SU-DHL-6 (cell line): ENCODE results near the gene GMDS.

Experiments
- H2AFZ ChIP-seq: fragments of 200-600 bp; sonication (generic); 2 replicates; pipeline ENCODE4 v1.6.1; 2014; ENCODE audit warnings: low read depth, mild to moderate bottlenecking, moderate library complexity, mixed read lengths, antibody characterized with exemption, low read length; ENCODE audit not compliant: severe bottlenecking
- H3F3A ChIP-seq: fragments of 200-600 bp; shearing (Covaris generic); 2 replicates; pipeline ENCODE4 v1.6.0; 2016; ENCODE audit warnings: antibody characterized with exemption, mild to moderate bottlenecking; ENCODE audit not compliant: insufficient read depth
- H3K27ac ChIP-seq: fragments of 200-600 bp; sonication (generic); 2 replicates; pipeline ENCODE4 v1.5.1; 2016; ENCODE audit warnings: low read depth, mild to moderate bottlenecking, low read length, moderate library complexity, mixed read lengths
- H3K27me3 ChIP-seq: fragments of 200-600 bp; sonication (generic), shearing (Covaris generic); 2 replicates; pipeline ENCODE4 v1.6.0; 2014; ENCODE audit warnings: mild to moderate bottlenecking, low read length
- H3K36me3 ChIP-seq: fragments of 200-600 bp; sonication (generic); 2 replicates; pipeline ENCODE4 v1.6.1; 2014; ENCODE audit warnings: mild to moderate bottlenecking, low read length, mixed read lengths
- H3K4me2 ChIP-seq: fragments of 300-600, 200-600 bp; shearing (Covaris generic), sonication (generic); 2 replicates; pipeline ENCODE4 v1.6.0; 2014; ENCODE audit warnings: low read length, low read depth, mild to moderate bottlenecking; ENCODE audit not compliant: poor library complexity, severe bottlenecking
- H3K4me3 ChIP-seq: fragments of 200-600 bp; sonication (generic); 2 replicates; pipeline ENCODE4 v1.5.1; 2014; ENCODE audit warnings: antibody characterized with exemption, low read length, mild to moderate bottlenecking, mixed read lengths; ENCODE audit not compliant: insufficient read depth, poor library complexity, severe bottlenecking
- H3K79me2 ChIP-seq: fragments of 200-600 bp; sonication (generic); 2 replicates; pipeline ENCODE4 v1.6.1; 2014; ENCODE audit warnings: mild to moderate bottlenecking, low read length, moderate library complexity; ENCODE audit not compliant: insufficient read depth
- H3K9ac ChIP-seq: fragments of 200-600 bp; sonication (generic); 2 replicates; pipeline ENCODE4 v1.7.0; 2014; ENCODE audit warnings: mild to moderate bottlenecking, low read length
- H3K9me2 ChIP-seq: fragments of 200-600 bp; sonication (generic); replicated peaks from 2 replicates; pipeline ENCODE4 v1.6.1; 2014; ENCODE audit warnings: low read length; ENCODE audit not compliant: insufficient read depth
- H3K9me3 ChIP-seq: fragments of 200-600 bp; sonication (generic); 2 replicates; pipeline ENCODE4 v1.6.1; 2014; ENCODE audit warnings: low read length, mixed read lengths; ENCODE audit not compliant: insufficient read depth
- H4K20me1 ChIP-seq: fragments of 200-600 bp; sonication (generic); 2 replicates; pipeline ENCODE4 v1.6.1; 2014; ENCODE audit warnings: low read depth, mild to moderate bottlenecking, antibody characterized with exemption, low read length, moderate library complexity, mixed read lengths
- CTCF ChIP-seq: fragments of 200-600 bp; sonication (generic); IDR thresholded peaks from one replicate; pipeline ENCODE4 v1.5.1; 2017; ENCODE audit warnings: antibody characterized with exemption, mild to moderate bottlenecking, low read length, moderate library complexity; ENCODE audit not compliant: insufficient read depth, poor library complexity, severe bottlenecking
- EZH2phosphoT487 ChIP-seq: fragments of 200-600 bp; sonication (generic), shearing (Covaris generic); conservative IDR thresholded peaks from 2 replicates; pipeline ENCODE4 v1.6.1; 2018; ENCODE audit warnings: mild to moderate bottlenecking, antibody characterized with exemption, low read length, moderate library complexity, mixed read lengths

GMDS gene

GRCh38 chr6:1747003-1747402 lies 498.4 kb downstream of the GMDS start:
- no peaks in the 10 kb centered on the region for H3K27me3 ChIP-seq
- H3K36me3 ChIP-seq = no peaks in the 10 kb centered on the region
- no peaks in the 10 kb centered on the region for H3K9me3 ChIP-seq
- no peaks in the 10 kb centered on the region for H4K20me1 ChIP-seq
- no peak overlapping the region for H3K9ac ChIP-seq
- TF ChIP-seq CTCF (no peak), EZH2phosphoT487 (no peak)
- H3F3A ChIP-seq = no peaks in the 10 kb centered on the region
- H2AFZ ChIP-seq = no peak overlapping the region
- H3K79me2 ChIP-seq = no peaks in the 10 kb centered on the region
- H3K4me2 ChIP-seq = no peak overlapping the region
- no peak overlapping the region for H3K4me3 ChIP-seq
- H3K9me2 ChIP-seq = no peaks in the 10 kb centered on the region
- no peak overlapping the region for H3K27ac ChIP-seq

DNA sequence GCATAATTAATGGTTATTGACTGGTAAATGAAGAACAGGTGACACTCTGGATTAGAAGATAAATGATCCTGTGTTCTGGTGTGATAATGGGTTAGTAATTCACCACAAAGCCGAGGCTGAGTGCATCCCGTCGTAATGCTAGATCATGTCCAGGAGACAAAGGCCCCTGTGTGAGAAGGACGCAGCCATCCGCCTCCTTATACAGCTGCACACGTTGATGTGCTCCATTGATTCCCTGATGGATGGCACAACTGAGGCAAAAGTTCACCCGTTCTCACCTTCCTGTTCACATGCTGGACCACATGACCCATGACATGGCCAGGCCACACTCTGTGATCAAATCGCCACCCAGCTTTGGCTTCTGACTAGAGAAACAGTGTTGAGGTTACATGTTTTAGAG lies 499.6 kb downstream of the GMDS start:
- no peaks in the 10 kb centered on the region for H3K27me3 ChIP-seq
- H3F3A ChIP-seq = peaks cover 2% of the 10 kb centered on the region; the same call in 1 of the 2 replicates
- H3K9me2 ChIP-seq = no peaks in the 10 kb centered on the region
- no peak overlapping the region for H3K4me3 ChIP-seq
- no peaks in the 10 kb centered on the region for H3K36me3 ChIP-seq
- no peak for TF ChIP-seq EZH2phosphoT487
- no peak for TF ChIP-seq CTCF
- no peak overlapping the region for H2AFZ ChIP-seq
- H3K79me2 ChIP-seq = no peaks in the 10 kb centered on the region
- H4K20me1 ChIP-seq = no peaks in the 10 kb centered on the region
- no peaks in the 10 kb centered on the region for H3K9me3 ChIP-seq
- H3K9ac ChIP-seq = no peak overlapping the region
- no peak overlapping the region for H3K4me2 ChIP-seq
- no peak overlapping the region for H3K27ac ChIP-seq

GRCh38 chr6:1744543-1744942 lies 500.9 kb downstream of the GMDS start:
- H3K9me3 ChIP-seq = no peaks in the 10 kb centered on the region
- peaks cover 5% of the 10 kb centered on the region; the same call in 1 of the 2 replicates for H3F3A ChIP-seq
- no peak overlapping the region for H3K9ac ChIP-seq
- H2AFZ ChIP-seq = no peak overlapping the region
- no peaks in the 10 kb centered on the region for H3K9me2 ChIP-seq
- no peaks in the 10 kb centered on the region for H4K20me1 ChIP-seq
- TF ChIP-seq CTCF (no peak), EZH2phosphoT487 (no peak)
- no peak overlapping the region for H3K4me2 ChIP-seq
- no peak overlapping the region for H3K4me3 ChIP-seq
- no peaks in the 10 kb centered on the region for H3K36me3 ChIP-seq
- H3K27ac ChIP-seq = no peak overlapping the region
- no peaks in the 10 kb centered on the region for H3K79me2 ChIP-seq
- H3K27me3 ChIP-seq = no peaks in the 10 kb centered on the region

DNA sequence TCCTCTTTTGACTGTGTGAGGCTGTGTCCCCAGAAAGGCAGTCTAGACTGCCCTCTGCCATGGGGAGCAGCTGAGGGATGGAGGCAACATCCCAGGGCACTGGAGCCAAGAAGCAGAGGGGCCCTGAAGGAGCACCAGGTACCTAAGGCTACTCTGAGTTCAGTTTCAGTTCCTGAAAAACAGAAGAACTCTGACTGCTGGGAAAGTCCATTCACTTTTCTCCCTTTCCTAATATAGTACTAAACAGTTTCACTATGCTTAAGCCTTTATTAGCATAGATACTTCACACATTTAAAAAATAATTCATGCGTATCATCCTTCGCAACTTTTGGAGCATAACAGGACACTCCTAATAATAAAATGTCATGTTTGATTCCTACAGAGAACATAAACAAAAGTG lies 505.7 kb downstream of the GMDS start:
- Histone ChIP-seq H3K79me2 (no peaks in the 10 kb centered on the region; the same call in 1 of the 2 replicates), H3K9me3 (no peaks in the 10 kb centered on the region), H3K36me3 (no peaks in the 10 kb centered on the region), H3K9ac (peak overlapping the region; percentile 40), H3K27ac (peak overlapping the region; percentile 75), H2AFZ (no peak overlapping the region), H3K9me2 (no peaks in the 10 kb centered on the region), H3K4me3 (no peak overlapping the region), H3K27me3 (no peaks in the 10 kb centered on the region), H4K20me1 (no peaks in the 10 kb centered on the region), H3F3A (peaks cover 29% of the 10 kb centered on the region), H3K4me2 (peak overlapping the region; percentile 53)
- no peak for TF ChIP-seq CTCF
- no peak for TF ChIP-seq EZH2phosphoT487
